Measurements from ENCODE around the gene PPIF. TPM values are rescaled to one million over a fixed set of nuclear protein-coding genes. Genes with fewer than 3 reads are reported as not detected.

Gene PPIF
- 115 TPM for total RNA-seq
- long read RNA-seq, transcript PPIF-201 (6 exons, 2,190 nt) = major isoform, 221 of 261 reads
- long read RNA-seq, transcript PPIF-202 (6 exons, 821 nt) = minor isoform, 5 of 261 reads
- long read RNA-seq, partial matches to known transcripts = 28 of 261 reads
- long read RNA-seq, other reads (novel, unspliced or antisense) = 6 of 261 reads

DNA sequence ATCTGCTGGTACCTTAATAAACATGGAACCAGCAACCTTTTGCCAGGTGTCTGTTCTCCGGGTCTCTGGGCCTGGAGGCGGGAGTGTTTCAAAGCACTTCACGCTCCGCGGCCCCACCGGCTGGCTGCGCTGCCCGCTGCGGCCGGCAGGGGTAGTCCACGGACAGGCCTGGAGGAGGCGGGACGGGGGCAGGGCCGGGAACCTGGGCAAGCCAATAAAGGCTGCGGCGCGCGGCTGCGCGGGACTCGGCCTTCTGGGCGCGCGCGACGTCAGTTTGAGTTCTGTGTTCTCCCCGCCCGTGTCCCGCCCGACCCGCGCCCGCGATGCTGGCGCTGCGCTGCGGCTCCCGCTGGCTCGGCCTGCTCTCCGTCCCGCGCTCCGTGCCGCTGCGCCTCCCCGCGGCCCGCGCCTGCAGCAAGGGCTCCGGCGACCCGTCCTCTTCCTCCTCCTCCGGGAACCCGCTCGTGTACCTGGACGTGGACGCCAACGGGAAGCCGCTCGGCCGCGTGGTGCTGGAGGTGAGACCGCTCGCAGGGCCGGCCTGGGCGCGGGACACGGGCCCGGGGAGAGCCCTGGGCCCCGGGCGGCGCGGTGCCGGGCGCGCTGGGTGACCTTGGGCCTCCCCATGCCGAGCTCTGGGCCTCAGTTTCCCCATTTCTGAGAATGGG, at the start of gene PPIF:
Gene PPIF (plus strand): TSS at position 244 of the 668 bp plus-strand sequence. CDS start 80 bp downstream, at position 324.
- intact Hi-C loops (cut with DNase I) = loop anchor here (5.0 kb wide), 1 partner anchor 125 kb away; no protein-coding TSS in a partner anchor
- peak; percentile 98 for DNase-seq (ENCODE audit: low spot score)

- intact Hi-C loops (cut with DNase I) = no loop called here
- no peak for DNase-seq (ENCODE audit: low spot score)
Measured at GRCh38 chr10:79298403-79299244, 48.6 kb upstream of the PPIF start.

DNA sequence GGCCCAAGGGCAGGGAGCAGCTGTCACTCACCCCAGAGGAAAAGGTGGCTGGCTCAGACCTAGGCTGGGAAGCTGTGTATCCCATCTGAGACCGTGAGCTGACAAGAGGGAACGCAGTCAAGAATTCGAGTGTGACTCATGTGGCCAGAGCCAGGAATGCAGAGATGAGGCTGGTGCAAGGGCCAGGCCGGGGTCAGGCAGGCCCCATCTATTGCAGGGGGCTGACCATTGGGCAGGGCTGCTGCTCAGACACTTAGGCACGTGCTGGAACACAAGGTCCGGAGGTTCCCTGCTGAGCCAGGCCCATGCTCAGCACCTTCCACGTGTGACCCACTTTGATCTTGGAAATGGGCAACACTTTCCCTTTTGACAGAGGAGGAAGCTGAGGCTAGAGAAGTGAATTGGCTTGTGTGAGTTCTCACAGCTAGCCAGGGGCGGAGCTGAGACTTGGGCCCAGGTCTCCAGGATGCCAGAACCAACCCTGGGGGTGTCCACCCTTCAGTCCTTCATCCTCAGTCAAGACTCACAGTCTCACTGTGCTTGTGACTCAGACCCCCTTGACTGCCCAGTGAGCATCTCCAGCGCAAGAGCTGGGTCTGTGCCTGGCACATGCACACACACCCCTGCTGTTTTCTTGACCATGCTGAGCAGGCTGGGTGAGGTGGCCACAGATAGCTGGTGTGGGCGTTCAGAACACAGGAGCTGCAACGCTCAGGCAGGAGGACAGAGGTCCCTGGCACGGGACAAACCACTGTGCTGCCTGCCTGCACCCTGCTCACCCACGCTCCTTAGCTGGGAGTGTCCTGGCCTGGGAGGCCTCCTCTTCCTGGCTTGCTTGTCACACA, 47.6 kb upstream of the PPIF start:
- DNase-seq (ENCODE audit: low spot score) = no peak
- intact Hi-C loops (cut with DNase I) = no loop called here

DNA sequence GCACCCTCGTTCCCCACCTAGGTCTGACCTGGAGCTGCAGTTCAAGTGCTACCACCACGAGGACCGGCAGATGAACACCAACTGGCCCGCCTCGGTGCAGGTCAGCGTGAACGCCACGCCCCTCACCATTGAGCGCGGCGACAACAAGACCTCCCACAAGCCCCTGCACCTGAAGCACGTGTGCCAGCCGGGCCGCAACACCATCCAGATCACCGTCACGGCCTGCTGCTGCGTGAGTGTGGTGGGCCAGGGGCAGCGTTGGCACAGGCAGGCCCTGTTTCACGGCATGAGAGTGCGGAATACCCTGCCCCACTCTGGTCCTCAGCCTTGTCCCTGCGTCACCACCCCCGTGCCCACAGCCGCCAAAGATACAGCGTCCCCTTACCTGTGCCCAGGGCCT, 46.6 kb upstream of the PPIF start:
- intact Hi-C loops (cut with DNase I) = no loop called here
- no peak for DNase-seq (ENCODE audit: low spot score)

- DNase-seq (ENCODE audit: low spot score) = no peak
- intact Hi-C loops (cut with DNase I) = no loop called here
Measured at GRCh38 chr10:79301754-79302530, 45.3 kb upstream of the PPIF start.

DNA sequence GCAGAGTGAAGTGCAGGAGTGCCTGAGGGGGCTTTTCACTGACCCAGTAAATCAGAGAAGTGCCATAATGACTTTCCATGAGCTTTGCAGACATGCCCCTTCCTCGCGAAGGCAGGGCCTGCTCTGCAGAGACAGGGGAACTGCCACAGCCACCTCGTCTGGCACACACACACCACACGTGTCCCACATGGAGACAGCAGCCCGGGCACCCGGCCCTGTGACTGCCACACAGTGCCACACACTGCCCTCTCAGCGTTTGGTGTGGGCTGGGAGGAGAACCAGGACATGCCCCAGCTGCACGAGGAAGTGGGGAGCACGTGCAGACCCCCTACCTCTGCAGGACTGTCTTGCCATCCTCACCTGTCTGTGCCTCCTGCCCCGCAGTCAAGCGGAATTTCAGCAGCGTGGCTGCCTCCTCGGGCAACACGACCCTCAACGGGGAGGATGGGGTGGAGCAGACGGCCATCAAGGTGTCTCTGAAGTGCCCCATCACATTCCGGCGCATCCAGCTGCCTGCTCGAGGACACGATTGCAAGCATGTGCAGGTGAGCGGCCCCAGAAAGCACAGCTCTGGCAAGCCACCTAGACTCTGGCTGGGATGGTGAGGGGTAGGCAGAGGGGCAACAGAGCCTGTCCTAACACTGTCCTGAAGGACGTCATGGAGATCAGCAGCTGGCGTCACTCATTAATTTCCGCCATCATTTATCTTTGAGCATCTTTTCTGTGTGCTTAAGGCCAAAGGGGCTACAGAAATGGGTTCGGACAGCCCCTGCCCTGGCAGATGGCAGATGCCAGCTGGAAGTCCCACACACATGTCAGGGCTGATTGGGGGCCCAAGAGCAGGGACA, 43.4 kb upstream of the PPIF start:
- DNase-seq (ENCODE audit: low spot score) = no peak

DNA sequence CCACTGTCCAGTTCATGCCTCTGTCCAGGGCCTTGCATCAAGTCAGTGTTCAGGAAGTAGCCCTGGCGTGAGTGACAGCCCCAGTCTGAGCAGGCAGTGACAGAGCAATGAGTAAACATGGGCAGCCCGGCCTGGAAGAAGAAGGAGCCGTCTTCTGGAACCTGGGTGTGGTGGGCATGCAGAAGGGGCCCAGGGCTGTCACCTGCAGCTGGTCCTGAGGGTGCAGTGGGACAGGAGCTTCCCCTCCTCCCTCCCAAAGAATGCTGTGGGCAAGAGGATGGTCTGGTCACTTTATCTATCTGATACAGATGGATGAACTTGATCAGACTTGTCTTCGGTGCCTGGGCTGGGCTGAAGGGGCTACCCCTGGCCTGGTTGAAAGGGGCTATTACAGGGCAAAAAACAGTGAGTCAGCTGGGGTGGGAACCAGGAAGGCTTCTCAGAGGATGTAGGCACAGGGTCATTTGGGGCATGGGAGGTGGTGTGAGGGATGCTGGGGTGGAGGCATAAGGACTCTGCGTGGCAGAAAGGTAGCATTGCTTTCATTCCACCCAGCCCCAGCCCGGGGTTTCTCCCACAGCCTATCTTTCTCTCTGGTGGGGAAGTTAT, 42.7 kb upstream of the PPIF start:
- DNase-seq (ENCODE audit: low spot score) = no peak
- intact Hi-C loops (cut with DNase I) = no loop called here

More for the DNA sequence above, 43.4 kb upstream of the PPIF start:
- intact Hi-C loops (cut with DNase I) = no loop called here

DNA sequence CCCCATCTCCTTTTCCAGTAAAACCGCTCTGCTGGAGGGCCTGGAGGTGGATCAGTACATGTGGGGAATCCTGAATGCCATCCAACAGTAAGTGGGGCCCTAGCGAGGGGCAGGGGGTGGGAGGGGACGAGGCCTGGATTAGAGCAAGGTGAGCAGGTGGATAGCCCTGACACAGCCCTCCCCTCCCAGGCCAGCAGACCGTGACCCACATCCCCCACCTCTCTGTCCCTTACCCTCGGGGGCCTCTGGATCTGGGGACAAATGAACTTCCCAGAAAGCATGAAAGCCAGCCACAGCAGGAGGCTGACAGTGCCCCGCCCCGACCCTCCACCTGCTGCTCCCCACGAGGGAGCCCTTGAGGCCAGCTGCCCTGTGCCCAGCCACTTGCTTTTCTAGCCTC, 41.8 kb upstream of the PPIF start:
- intact Hi-C loops (cut with DNase I) = no loop called here
- no peak for DNase-seq (ENCODE audit: low spot score)

GRCh38 chr10:79305988-79306387, 41.3 kb upstream of the PPIF start:
- DNase-seq (ENCODE audit: low spot score) = no peak
- intact Hi-C loops (cut with DNase I) = no loop called here

DNA sequence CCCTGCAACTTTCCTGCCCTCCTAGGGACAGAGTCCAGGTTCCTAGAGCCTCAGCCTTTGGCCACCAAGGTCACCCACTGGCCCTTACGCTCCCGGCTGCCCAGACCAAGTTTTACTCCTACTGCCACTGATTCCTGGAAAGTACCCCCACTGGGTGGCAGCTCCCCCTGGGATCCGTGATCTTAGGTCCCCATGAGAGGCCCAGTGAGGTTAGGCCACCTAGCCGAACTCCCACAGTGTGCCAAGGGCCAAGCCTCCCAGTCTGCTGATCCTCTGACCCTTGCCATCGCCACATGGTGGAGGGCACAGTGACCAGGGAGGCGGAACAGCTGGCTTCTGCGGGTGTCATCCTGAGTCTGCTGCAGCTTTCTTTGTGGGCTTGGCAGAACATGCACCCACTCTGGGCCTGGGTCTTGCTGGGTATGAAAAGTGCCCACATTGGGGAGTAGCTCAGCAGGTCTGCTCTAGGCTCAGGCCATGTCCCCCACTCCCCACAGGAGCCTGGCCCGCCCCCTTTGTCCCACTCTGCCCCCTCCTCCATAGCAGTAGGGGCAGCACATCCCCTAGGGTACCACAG, 40.5 kb upstream of the PPIF start:
- no peak for DNase-seq (ENCODE audit: low spot score)
- intact Hi-C loops (cut with DNase I) = no loop called here

DNA sequence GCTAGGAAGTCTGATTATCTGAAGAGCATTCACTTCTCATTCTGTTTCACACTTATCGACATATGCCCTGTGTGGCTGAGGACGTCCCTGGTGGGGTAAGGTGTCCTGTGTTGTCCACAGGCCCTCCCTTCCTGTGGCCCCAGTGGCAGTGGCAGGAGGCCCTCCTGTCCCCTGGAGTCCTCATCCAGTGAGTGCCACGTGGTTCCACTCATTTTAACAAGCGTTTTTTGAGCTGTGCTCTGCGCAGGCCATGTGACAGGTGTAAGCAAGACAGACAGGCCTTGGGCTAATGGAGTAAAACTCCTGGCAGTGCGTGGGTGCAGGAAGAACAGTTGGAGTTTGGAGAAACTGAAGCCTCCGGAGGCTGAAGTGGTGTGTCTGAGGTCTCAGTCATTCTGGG, 39.3 kb upstream of the PPIF start:
- DNase-seq (ENCODE audit: low spot score) = no peak
- intact Hi-C loops (cut with DNase I) = no loop called here

- no peak for DNase-seq (ENCODE audit: low spot score)
Measured at GRCh38 chr10:79308969-79309665, 38.2 kb upstream of the PPIF start.

GRCh38 chr10:79310200-79310865, 36.9 kb upstream of the PPIF start:
- intact Hi-C loops (cut with DNase I) = no loop called here
- no peak for DNase-seq (ENCODE audit: low spot score)

More at GRCh38 chr10:79308969-79309665, 38.2 kb upstream of the PPIF start:
- intact Hi-C loops (cut with DNase I) = no loop called here

DNA sequence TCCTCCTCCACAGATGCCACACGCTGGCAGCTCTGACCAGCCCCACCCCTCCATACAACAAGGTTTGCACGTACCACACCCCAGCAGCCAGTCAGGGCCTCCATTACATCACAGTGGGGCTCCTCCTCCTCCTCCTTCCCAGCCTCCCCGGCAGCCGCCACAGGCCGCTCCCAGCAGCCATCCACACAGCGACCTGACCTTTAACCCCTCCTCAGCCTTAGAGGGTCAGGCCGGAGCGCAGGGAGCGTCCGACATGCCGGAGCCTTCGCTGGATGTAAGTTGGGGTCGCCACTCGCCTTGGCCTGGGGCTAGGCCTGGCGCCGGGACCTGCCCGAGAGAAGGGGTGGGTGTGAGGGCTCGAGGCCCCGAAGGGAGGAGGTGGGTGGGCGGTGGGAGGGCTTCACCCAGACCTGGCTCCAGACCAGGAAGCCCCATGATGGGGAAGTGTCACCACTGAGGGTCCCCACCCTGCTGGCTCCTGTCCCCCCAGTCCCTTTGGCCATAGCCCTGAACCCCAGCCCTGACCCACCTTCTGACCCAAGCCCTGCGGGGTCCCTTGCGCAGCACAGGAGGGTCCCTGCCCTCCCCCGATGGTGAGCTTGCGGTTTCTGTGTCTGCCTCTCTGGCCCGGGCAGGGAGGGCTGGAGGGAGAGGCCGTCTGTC, 36.2 kb upstream of the PPIF start:
- no peak for DNase-seq (ENCODE audit: low spot score)
- intact Hi-C loops (cut with DNase I) = no loop called here

- intact Hi-C loops (cut with DNase I) = no loop called here
- no peak for DNase-seq (ENCODE audit: low spot score)
Measured at GRCh38 chr10:79311581-79312407, 35.5 kb upstream of the PPIF start.
